K562 (cell line): ENCODE data around the gene RESF1. TPM values are rescaled to one million over a fixed set of nuclear protein-coding genes. Genes with fewer than 3 reads are reported as not detected.

Source experiments
- CBFB ChIP-seq: sonication (generic); formaldehyde crosslinking; IDR thresholded peaks from 2 replicates; pipeline ENCODE4 v1.4.0; 2020; ENCODE audit warnings: mild to moderate bottlenecking, missing genetic modification reagents
- CTCF ChIP-seq, 3 experiments: IDR thresholded peaks in 2 of 3; conservative IDR thresholded peaks in 1 of 3; 2 replicates each; pipeline ENCODE4 v1.5.1; 2011 to 2012; ENCODE audit warnings: low read length in 3 of 3, mild to moderate bottlenecking in 3 of 3, control low read depth in 2 of 3, improper control_type of control experiment in 1 of 3, inconsistent platforms in 1 of 3, low read depth in 1 of 3, mixed read lengths in 1 of 3, moderate library complexity in 1 of 3; ENCODE audit not compliant: insufficient read depth in 2 of 3
- FOXK1 ChIP-seq: sonication (generic); formaldehyde crosslinking; IDR thresholded peaks from 2 replicates; pipeline ENCODE4 v1.8.0; 2022; ENCODE audit warnings: missing genetic modification reagents, mild to moderate bottlenecking, borderline replicate concordance
- L3MBTL2 ChIP-seq: fragments of 450-650 bp; IDR thresholded peaks from 2 replicates; pipeline ENCODE4 v1.6.1; 2016; ENCODE audit warnings: mild to moderate bottlenecking, moderate library complexity
- MAX ChIP-seq: sonication (generic); formaldehyde crosslinking; IDR thresholded peaks from 2 replicates; pipeline ENCODE4 v1.9.0; 2022; ENCODE audit warnings: mild to moderate bottlenecking, missing genetic modification reagents
- NCOA6 ChIP-seq: fragments of 450-650 bp; IDR thresholded peaks from 2 replicates; pipeline ENCODE4 v1.6.1; 2017; ENCODE audit warnings: mild to moderate bottlenecking
- PHF8 ChIP-seq: fragments of 200-600 bp; sonication (generic); IDR thresholded peaks from 2 replicates; pipeline ENCODE4 v1.6.1; 2012; ENCODE audit warnings: mixed run types, mild to moderate bottlenecking, inconsistent platforms, low read length, moderate library complexity, borderline replicate concordance
- RAD21 ChIP-seq, 2 experiments: fragments of 250-450 bp in 1 of 2; fragments of 450-650 bp in 1 of 2; sonication (Bioruptor Pico) in 1 of 2; formaldehyde crosslinking in 1 of 2; IDR thresholded peaks in 1 of 2; conservative IDR thresholded peaks in 1 of 2; 2 replicates each; pipeline versions ENCODE4 v1.4.0 to v1.8.0; 2020 to 2022; ENCODE audit warnings: mild to moderate bottlenecking in 2 of 2, moderate library complexity in 1 of 2
- RBFOX2 ChIP-seq: fragments of 200-400 bp; formaldehyde crosslinking; IDR thresholded peaks from 2 replicates; pipeline ENCODE4 v1.6.1; 2017; ENCODE audit warnings: low read depth, mild to moderate bottlenecking, low read length, moderate library complexity
- SIN3B ChIP-seq: fragments of 450-650 bp; IDR thresholded peaks from 2 replicates; pipeline ENCODE4 v1.6.1; 2017; ENCODE audit warnings: low read depth, mild to moderate bottlenecking, moderate library complexity
- TRIM24 ChIP-seq, 2 experiments: fragments of 450-650 bp; IDR thresholded peaks; 2 replicates each; pipeline ENCODE4 v1.6.1; 2016
- ZBTB40 ChIP-seq, 2 experiments: fragments of 450-650 bp in 1 of 2; sonication (generic) in 1 of 2; formaldehyde crosslinking in 1 of 2; IDR thresholded peaks; 2 replicates each; pipeline versions ENCODE4 v1.7.1 to v1.9.0; 2016 to 2022; ENCODE audit warnings: inconsistent platforms in 1 of 2, mild to moderate bottlenecking in 1 of 2, missing genetic modification reagents in 1 of 2
- polyA plus RNA-seq, 8 experiments: library from polyadenylated mRNA; depleted of rRNA in 4 of 8; stranded (reverse) in 5 of 8; unstranded in 3 of 8; fragments of >200 nt; fragmentation: Nextera tagmentation in 2 of 8; fragmentation: Illumina TruSeq in 1 of 8; extraction: Ambion mirVana in 2 of 8; extraction: Trizol in 1 of 8; gene quantifications; 2 replicates each; pipeline versions ENCODE4 v1.2.1 to v1.2.3, GENCODE V29; 2011 to 2014; ENCODE audit warnings: inconsistent platforms in 1 of 8, missing spikeins in 1 of 8
- total RNA-seq, 7 experiments: library from RNA; depleted of rRNA in 6 of 7; stranded (reverse); fragments of >200 nt in 6 of 7; fragmentation: Illumina TruSeq in 2 of 7; extraction: Trizol in 2 of 7; gene quantifications; 2 replicates each; pipeline versions ENCODE4 v1.2.1 to v1.2.3, GENCODE V29; 2011 to 2021; ENCODE audit warnings: low replicate concordance in 1 of 7
- TF ChIP-seq, protein P1 (sequence below): fragments of 450-650 bp; IDR thresholded peaks from 2 replicates; pipeline ENCODE4 v1.6.1; 2018; ENCODE audit warnings: mild to moderate bottlenecking, low read depth; ENCODE audit not compliant: partially characterized antibody

The RESF1 gene
- total and polyA plus RNA-seq, 9 of the 15 experiments (the other 6 are each of a cell fraction or from before 2014, with no cell fraction given), result 21.5 to 121 (median 53.6) TPM

DNA sequence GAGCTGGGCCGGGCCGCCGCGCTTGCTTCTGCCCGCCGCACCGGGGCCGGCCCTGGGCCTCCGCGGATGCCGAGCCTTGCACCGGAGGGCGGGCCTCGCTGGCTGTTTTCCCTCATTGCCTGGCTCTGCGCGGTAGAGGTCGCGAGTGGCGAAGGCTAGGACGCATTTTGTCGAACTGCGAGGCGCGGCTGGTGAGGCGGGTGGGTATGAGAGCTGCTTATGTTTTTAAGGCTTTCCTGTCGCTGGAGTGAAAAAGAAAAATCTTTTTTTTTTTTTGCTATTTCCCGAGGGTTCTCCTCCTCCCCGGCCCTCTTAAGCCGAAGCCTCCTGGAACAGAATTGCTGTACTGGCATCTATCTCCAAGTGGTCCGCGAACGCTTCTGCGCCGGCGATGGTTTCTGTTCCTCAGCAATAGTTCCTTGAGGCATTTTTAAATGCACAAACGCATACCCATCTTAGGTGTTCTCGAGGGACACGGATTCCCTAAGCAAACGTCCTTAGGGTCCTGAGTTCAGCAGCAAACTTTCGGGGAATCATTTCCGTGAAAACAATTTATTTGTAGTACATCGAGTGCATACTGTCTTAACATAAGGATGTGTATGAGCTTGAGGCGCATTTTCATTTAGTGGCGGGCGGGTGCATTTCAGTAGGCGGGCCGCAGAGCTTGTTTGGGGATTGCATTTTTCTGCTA is 631 bp downstream of the RESF1 start (continued):
- peak; percentile 43; the same call in 1 of the 2 replicates for TF ChIP-seq ZBTB40 (IDR thresholded peaks at IDR 0.05)
- TF ChIP-seq ZBTB40 (CRISPR knock-in tag; IDR thresholded peaks at IDR 0.05), result no peak
- peak; percentile 56 for TF ChIP-seq L3MBTL2
- TF ChIP-seq TRIM24 (IDR thresholded peaks at IDR 0.05), result 0 out of 4 replicates have a peak, but pooled peaks of 1 of the 2 experiments have one; percentile 8
- TF ChIP-seq FOXK1, result 0 out of 2 replicates have a peak, but pooled peaks have one; percentile 29
- no peak for TF ChIP-seq NCOA6
- TF ChIP-seq MAX, result no peak
- TF ChIP-seq RAD21 (CRISPR knock-in tag; conservative IDR thresholded peaks at IDR 0.05 in 1 of 2, IDR thresholded peaks at IDR 0.05 in 1 of 2), result peak; percentile 46 to 57
- no peak for TF ChIP-seq CBFB (CRISPR knock-in tag)
- peak; percentile 24; the same call in 1 of the 2 replicates for TF ChIP-seq PHF8
- TF ChIP-seq, protein P1, sequence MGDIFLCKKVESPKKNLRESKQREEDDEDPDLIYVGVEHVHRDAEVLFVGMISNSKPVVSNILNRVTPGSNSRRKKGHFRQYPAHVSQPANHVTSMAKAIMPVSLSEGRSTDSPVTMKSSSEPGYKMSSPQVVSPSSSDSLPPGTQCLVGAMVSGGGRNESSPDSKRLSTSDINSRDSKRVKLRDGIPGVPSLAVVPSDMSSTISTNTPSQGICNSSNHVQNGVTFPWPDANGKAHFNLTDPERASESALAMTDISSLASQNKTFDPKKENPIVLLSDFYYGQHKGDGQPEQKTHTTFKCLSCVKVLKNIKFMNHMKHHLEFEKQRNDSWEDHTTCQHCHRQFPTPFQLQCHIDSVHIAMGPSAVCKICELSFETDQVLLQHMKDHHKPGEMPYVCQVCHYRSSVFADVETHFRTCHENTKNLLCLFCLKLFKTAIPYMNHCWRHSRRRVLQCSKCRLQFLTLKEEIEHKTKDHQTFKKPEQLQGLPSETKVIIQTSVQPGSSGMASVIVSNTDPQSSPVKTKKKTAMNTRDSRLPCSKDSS, result no peak
- peak; percentile 78 for TF ChIP-seq RBFOX2
- peak; percentile 38 to 55 (median 51) for TF ChIP-seq CTCF (IDR thresholded peaks at IDR 0.05 in 2 of 3, conservative IDR thresholded peaks at IDR 0.05 in 1 of 3; ENCODE audit: insufficient read depth in 2 of 3, low read depth in 1 of 3, low read length in 3 of 3)
- peak; percentile 4; the same call in 1 of the 2 replicates for TF ChIP-seq SIN3B
